Measurements from ENCODE around the gene MAGEL2. TPM values are rescaled to one million over a fixed set of nuclear protein-coding genes. Genes with fewer than 3 reads are reported as not detected.

The MAGEL2 gene
- total and polyA plus RNA-seq, 2 of the 8 experiments (the other 6 are each of a cell fraction or from before 2014, with no cell fraction given): 0.63 to 4.5 TPM

DNA sequence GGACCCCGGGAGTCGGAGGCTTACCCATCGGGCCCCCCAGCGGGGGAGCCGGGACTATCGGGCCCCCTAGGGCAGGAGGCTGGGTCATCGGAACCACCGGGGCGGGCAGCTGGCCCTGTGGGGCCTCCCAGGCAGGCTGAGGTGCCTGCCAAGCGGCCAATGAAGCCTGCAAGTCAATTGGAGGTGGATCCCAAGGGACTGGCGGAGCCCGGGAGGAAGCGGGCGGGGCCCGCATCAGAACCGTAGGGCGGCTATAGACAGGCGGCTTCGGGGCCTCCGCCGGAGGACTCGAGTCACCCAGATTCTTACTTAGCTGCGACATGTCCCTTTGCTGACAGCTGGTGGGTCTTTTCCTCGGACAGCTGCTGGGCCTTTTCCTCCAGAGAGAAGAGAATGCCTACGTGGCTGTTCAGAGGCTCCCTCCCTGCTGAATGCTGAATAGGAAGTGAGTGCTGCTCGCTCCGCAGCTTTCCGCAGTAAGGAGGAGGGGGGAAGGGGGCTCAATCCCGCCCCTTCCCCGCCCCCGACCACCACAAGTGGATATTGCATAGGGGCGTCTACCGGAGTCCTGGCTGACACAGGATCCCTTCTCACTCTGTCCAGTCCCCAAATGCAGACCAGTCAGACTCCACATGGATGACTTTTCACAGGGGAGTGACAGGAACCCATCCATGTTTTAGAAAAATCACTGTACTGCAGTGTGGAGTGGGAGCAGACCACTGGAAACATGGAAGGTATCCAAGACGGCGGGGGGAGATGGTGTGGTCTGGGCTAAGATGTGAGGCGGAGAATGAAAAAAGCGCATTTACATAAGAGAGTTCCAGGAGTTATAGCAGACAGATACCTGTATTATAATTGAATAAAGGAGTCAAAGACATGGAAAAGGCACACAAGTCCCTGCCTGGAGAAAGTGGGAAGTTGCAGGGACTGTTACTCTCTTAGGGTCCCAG is at the start of gene MAGEL2 (continued):
- TF ChIP-seq SP4 (IDR thresholded peaks at IDR 0.05; ENCODE audit: low read length): no peak
- no peak for TF ChIP-seq POU5F1 (IDR thresholded peaks at IDR 0.05; ENCODE audit: low read depth, low read length)
- peak; percentile 61; the same call in 1 of the 2 replicates for TF ChIP-seq TBP (IDR thresholded peaks at IDR 0.05; ENCODE audit: low read depth, low read length)
- TF ChIP-seq SAP30 (IDR thresholded peaks at IDR 0.05; ENCODE audit: insufficient read depth, insufficient replicate concordance, low read length): no peak
- TF ChIP-seq CTBP2 (IDR thresholded peaks at IDR 0.05; ENCODE audit: borderline replicate concordance, insufficient read depth, insufficient read length, low read length): no peak
- TF ChIP-seq POLR2AphosphoS5 (IDR thresholded peaks at IDR 0.05; ENCODE audit: low read depth, low read length): no peak
- TF ChIP-seq, protein P1, sequence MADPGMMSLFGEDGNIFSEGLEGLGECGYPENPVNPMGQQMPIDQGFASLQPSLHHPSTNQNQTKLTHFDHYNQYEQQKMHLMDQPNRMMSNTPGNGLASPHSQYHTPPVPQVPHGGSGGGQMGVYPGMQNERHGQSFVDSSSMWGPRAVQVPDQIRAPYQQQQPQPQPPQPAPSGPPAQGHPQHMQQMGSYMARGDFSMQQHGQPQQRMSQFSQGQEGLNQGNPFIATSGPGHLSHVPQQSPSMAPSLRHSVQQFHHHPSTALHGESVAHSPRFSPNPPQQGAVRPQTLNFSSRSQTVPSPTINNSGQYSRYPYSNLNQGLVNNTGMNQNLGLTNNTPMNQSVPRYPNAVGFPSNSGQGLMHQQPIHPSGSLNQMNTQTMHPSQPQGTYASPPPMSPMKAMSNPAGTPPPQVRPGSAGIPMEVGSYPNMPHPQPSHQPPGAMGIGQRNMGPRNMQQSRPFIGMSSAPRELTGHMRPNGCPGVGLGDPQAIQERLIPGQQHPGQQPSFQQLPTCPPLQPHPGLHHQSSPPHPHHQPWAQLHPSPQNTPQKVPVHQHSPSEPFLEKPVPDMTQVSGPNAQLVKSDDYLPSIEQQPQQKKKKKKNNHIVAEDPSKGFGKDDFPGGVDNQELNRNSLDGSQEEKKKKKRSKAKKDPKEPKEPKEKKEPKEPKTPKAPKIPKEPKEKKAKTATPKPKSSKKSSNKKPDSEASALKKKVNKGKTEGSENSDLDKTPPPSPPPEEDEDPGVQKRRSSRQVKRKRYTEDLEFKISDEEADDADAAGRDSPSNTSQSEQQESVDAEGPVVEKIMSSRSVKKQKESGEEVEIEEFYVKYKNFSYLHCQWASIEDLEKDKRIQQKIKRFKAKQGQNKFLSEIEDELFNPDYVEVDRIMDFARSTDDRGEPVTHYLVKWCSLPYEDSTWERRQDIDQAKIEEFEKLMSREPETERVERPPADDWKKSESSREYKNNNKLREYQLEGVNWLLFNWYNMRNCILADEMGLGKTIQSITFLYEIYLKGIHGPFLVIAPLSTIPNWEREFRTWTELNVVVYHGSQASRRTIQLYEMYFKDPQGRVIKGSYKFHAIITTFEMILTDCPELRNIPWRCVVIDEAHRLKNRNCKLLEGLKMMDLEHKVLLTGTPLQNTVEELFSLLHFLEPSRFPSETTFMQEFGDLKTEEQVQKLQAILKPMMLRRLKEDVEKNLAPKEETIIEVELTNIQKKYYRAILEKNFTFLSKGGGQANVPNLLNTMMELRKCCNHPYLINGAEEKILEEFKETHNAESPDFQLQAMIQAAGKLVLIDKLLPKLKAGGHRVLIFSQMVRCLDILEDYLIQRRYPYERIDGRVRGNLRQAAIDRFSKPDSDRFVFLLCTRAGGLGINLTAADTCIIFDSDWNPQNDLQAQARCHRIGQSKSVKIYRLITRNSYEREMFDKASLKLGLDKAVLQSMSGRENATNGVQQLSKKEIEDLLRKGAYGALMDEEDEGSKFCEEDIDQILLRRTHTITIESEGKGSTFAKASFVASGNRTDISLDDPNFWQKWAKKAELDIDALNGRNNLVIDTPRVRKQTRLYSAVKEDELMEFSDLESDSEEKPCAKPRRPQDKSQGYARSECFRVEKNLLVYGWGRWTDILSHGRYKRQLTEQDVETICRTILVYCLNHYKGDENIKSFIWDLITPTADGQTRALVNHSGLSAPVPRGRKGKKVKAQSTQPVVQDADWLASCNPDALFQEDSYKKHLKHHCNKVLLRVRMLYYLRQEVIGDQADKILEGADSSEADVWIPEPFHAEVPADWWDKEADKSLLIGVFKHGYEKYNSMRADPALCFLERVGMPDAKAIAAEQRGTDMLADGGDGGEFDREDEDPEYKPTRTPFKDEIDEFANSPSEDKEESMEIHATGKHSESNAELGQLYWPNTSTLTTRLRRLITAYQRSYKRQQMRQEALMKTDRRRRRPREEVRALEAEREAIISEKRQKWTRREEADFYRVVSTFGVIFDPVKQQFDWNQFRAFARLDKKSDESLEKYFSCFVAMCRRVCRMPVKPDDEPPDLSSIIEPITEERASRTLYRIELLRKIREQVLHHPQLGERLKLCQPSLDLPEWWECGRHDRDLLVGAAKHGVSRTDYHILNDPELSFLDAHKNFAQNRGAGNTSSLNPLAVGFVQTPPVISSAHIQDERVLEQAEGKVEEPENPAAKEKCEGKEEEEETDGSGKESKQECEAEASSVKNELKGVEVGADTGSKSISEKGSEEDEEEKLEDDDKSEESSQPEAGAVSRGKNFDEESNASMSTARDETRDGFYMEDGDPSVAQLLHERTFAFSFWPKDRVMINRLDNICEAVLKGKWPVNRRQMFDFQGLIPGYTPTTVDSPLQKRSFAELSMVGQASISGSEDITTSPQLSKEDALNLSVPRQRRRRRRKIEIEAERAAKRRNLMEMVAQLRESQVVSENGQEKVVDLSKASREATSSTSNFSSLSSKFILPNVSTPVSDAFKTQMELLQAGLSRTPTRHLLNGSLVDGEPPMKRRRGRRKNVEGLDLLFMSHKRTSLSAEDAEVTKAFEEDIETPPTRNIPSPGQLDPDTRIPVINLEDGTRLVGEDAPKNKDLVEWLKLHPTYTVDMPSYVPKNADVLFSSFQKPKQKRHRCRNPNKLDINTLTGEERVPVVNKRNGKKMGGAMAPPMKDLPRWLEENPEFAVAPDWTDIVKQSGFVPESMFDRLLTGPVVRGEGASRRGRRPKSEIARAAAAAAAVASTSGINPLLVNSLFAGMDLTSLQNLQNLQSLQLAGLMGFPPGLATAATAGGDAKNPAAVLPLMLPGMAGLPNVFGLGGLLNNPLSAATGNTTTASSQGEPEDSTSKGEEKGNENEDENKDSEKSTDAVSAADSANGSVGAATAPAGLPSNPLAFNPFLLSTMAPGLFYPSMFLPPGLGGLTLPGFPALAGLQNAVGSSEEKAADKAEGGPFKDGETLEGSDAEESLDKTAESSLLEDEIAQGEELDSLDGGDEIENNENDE (IDR thresholded peaks at IDR 0.05; ENCODE audit: insufficient replicate concordance, low read length): no peak
- no peak for TF ChIP-seq CBX5 (IDR thresholded peaks at IDR 0.05; ENCODE audit: low read depth, low read length)
- peak; percentile 38 for TF ChIP-seq TAF7 (optimal IDR thresholded peaks at IDR 0.05; ENCODE audit: borderline replicate concordance, low read depth, low read length)
- TF ChIP-seq CEBPB (IDR thresholded peaks at IDR 0.05; ENCODE audit: low read depth, low read length): no peak
